Ovary (tissue), 3 donors: ENCODE data around the gene ALDH1A3.

Experiments used
- CTCF ChIP-seq, 3 donors: fragments of 450-650 bp in 2 of 3; fragments of 200-600 bp in 1 of 3; IDR thresholded peaks; one replicate each; pipeline versions ENCODE4 v1.5.1 to v1.8.0; 2016 to 2022; ENCODE audit warnings: antibody characterized with exemption in 3 of 3, mild to moderate bottlenecking in 1 of 3
- POLR2A ChIP-seq: fragments of 450-650 bp; IDR thresholded peaks from one replicate; pipeline ENCODE4 v1.6.1; 2017; ENCODE audit warnings: antibody characterized with exemption, mild to moderate bottlenecking, moderate library complexity
- donor health status: DM: no; HTN: no; CAD: no.

- TF ChIP-seq POLR2A (no peak), CTCF (IDR thresholded peaks at IDR 0.05) (no peak)
Measured at GRCh38 chr15:100941536-100941935, 61.9 kb downstream of the ALDH1A3 start.
